ENCODE data around the gene CLINT1. TPM values are rescaled to one million over a fixed set of nuclear protein-coding genes. Genes with fewer than 3 reads are reported as not detected.

Gene CLINT1
- total and polyA plus RNA-seq, 9 of the 15 experiments (the other 6 are each of a cell fraction or from before 2014, with no cell fraction given) = 23.6 to 125 (median 71.4) TPM

DNA sequence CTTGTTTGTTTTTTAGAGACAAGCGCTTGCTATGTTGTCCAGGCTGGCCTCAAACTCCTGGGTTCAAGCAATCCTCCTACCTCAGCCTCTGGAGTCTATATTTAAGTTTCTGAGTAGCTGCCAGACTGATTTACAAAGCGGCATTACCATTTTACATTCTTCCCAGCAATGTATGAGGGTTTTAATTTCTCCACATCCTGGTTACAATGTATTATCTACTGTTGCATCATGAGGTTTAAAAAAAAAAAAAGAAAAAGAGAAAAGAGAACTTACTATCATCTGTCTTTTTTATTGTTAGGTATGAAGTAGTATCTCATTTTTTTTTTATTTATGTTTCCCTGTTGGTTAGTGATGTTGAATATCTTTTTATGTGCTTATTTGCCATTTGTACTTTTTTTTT lies 18.9 kb upstream of the CLINT1 start:
- Histone ChIP-seq H3K9me1 (ENCODE audit: control insufficient read depth, insufficient read depth, low read length) (no peaks in the 10 kb centered on the region), H4K20me1 (replicated peaks; ENCODE audit: control insufficient read depth, insufficient read depth, low read length) (no peaks in the 10 kb centered on the region), H3K4me1 (replicated peaks in 1 of 2; ENCODE audit: control insufficient read depth in 2 of 2, insufficient read depth in 2 of 2, low read length in 2 of 2) (peaks cover 0 to 4% of the 10 kb centered on the region in 2 experiments; a peak in 1 of 5 replicates), H3K4me3 (no peak overlapping the region), H3K79me2 (ENCODE audit: control insufficient read depth, insufficient read depth, low read length) (no peaks in the 10 kb centered on the region), H3K9ac (ENCODE audit: insufficient read depth in 1 of 2, low read depth in 2 of 2, low read length in 2 of 2) (no peak overlapping the region), H3K36me3 (ENCODE audit: control insufficient read depth, insufficient read depth, low read length) (no peaks in the 10 kb centered on the region), H2AFZ (ENCODE audit: low read depth, low read length) (no peak overlapping the region), H3K9me3 (replicated peaks; ENCODE audit: control insufficient read depth, insufficient read depth, low read depth, low read length) (no peaks in the 10 kb centered on the region), H3K27me3 (ENCODE audit: control insufficient read depth in 2 of 2, insufficient read depth in 2 of 2, low read length in 2 of 2) (peaks cover 0 to 10% of the 10 kb centered on the region in 2 experiments; a peak in 1 of 5 replicates), H3K4me2 (ENCODE audit: insufficient read depth, low read length) (no peak overlapping the region), H3K27ac (ENCODE audit: extremely low read depth, low read depth, low read length) (no peak overlapping the region)
- POLR2A ChIA-PET = no interaction called here
- peak; percentile 77 to 84; a peak in 3 of 4 replicates for TF ChIP-seq TRIM24 (IDR thresholded peaks at IDR 0.05)
- peak; percentile 54; the same call in 1 of the 2 replicates for TF ChIP-seq CEBPG (CRISPR knock-in tag; IDR thresholded peaks at IDR 0.05)
- TF ChIP-seq CEBPG (tag; conservative IDR thresholded peaks at IDR 0.05 in 1 of 2, IDR thresholded peaks at IDR 0.05 in 1 of 2) = peak; percentile 84 to 96
- no peak for TF ChIP-seq ARNT (IDR thresholded peaks at IDR 0.05)
- peak; percentile 49; the same call in 1 of the 2 replicates for TF ChIP-seq ETV1 (tag; conservative IDR thresholded peaks at IDR 0.05; ENCODE audit: low read depth)
- TF ChIP-seq, protein P1, sequence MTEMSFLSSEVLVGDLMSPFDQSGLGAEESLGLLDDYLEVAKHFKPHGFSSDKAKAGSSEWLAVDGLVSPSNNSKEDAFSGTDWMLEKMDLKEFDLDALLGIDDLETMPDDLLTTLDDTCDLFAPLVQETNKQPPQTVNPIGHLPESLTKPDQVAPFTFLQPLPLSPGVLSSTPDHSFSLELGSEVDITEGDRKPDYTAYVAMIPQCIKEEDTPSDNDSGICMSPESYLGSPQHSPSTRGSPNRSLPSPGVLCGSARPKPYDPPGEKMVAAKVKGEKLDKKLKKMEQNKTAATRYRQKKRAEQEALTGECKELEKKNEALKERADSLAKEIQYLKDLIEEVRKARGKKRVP (CRISPR knock-in tag; IDR thresholded peaks at IDR 0.05) = peak; percentile 54; the same call in 1 of the 2 replicates
- peak; percentile 52; the same call in 1 of the 2 replicates for TF ChIP-seq ZNF384 (IDR thresholded peaks at IDR 0.05; ENCODE audit: low read depth, low read length)
- TF ChIP-seq, protein P2, sequence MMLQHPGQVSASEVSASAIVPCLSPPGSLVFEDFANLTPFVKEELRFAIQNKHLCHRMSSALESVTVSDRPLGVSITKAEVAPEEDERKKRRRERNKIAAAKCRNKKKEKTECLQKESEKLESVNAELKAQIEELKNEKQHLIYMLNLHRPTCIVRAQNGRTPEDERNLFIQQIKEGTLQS (IDR thresholded peaks at IDR 0.05) = peak; percentile 51; the same call in 1 of the 2 replicates
- TF ChIP-seq, protein P2 (CRISPR knock-in tag; conservative IDR thresholded peaks at IDR 0.05) = no peak
- TF ChIP-seq, protein P3, sequence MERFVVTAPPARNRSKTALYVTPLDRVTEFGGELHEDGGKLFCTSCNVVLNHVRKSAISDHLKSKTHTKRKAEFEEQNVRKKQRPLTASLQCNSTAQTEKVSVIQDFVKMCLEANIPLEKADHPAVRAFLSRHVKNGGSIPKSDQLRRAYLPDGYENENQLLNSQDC (CRISPR knock-in tag; IDR thresholded peaks at IDR 0.05) = no peak
- peak; percentile 42; the same call in 1 of the 2 replicates for TF ChIP-seq FOXJ2 (tag; IDR thresholded peaks at IDR 0.05)
- in situ Hi-C loops (cut with MboI) = no loop called here
- CTCF ChIA-PET (ENCODE audit: low intra/inter-chr PET ratio) = no interaction called here
- DNase-seq (ENCODE audit: extremely low read depth in 1 of 4, low spot score in 3 of 4) = no peak
- WGBS (ENCODE audit: insufficient coverage, low coverage, missing lambda C conversion rate) = 18% methylated on average over 2 of the region's 2 CpGs
- intact Hi-C loops (cut with micrococcal nuclease) = no loop called here
- ATAC-seq = no peak; the same call in 2 of the 3 replicates
- FAIRE-seq = no peak
- BruUV-seq (replicated peaks) = no TSS peak

Data from K562 (cell line).